Measurements from ENCODE around the gene KCNN4.
"Not testable (repeated sequence)": the region's sequence is repeated elsewhere in the genome, so short reads cannot be mapped to it uniquely, and the experiment has no call there.

The KCNN4 gene

GRCh38 chr19:43777163-43777695 is 3.5 kb downstream of the KCNN4 start:
- Histone ChIP-seq H4K20me1 (ENCODE audit: insufficient read depth) (no peaks in the 10 kb centered on the region), H3K27me3 (ENCODE audit: insufficient read depth, low read depth) (peaks cover 10% of the 10 kb centered on the region; the same call in 1 of the 2 replicates), H3K79me2 (ENCODE audit: insufficient read depth, low read depth) (no peaks in the 10 kb centered on the region), H3K4me2 (no peak overlapping the region), H3K4me3 (IDR thresholded peaks at IDR 0.05; ENCODE audit: insufficient read depth, low read depth, low read length) (no peak overlapping the region), H3K36me3 (ENCODE audit: insufficient read depth) (no peaks in the 10 kb centered on the region), H3K4me1 (ENCODE audit: low read depth, poor library complexity, severe bottlenecking) (no peaks in the 10 kb centered on the region), H2AFZ (ENCODE audit: low read depth) (no peak overlapping the region), H3K9ac (no peak overlapping the region), H3K27ac (no peak overlapping the region)
- TF ChIP-seq, protein P1, sequence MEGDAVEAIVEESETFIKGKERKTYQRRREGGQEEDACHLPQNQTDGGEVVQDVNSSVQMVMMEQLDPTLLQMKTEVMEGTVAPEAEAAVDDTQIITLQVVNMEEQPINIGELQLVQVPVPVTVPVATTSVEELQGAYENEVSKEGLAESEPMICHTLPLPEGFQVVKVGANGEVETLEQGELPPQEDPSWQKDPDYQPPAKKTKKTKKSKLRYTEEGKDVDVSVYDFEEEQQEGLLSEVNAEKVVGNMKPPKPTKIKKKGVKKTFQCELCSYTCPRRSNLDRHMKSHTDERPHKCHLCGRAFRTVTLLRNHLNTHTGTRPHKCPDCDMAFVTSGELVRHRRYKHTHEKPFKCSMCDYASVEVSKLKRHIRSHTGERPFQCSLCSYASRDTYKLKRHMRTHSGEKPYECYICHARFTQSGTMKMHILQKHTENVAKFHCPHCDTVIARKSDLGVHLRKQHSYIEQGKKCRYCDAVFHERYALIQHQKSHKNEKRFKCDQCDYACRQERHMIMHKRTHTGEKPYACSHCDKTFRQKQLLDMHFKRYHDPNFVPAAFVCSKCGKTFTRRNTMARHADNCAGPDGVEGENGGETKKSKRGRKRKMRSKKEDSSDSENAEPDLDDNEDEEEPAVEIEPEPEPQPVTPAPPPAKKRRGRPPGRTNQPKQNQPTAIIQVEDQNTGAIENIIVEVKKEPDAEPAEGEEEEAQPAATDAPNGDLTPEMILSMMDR (conservative IDR thresholded peaks at IDR 0.05; ENCODE audit: low read depth, low read length), result no peak

GRCh38 chr19:43776286-43776685 is 4.5 kb downstream of the KCNN4 start:
- no peak overlapping the region for H3K4me3 ChIP-seq (IDR thresholded peaks at IDR 0.05; ENCODE audit: insufficient read depth, low read depth, low read length)
- TF ChIP-seq, protein P1 (conservative IDR thresholded peaks at IDR 0.05; ENCODE audit: low read depth, low read length), result no peak
- H3K27ac ChIP-seq, result no peak overlapping the region
- H3K4me1 ChIP-seq (ENCODE audit: low read depth, poor library complexity, severe bottlenecking), result no peaks in the 10 kb centered on the region
- no peak overlapping the region for H2AFZ ChIP-seq (ENCODE audit: low read depth)
- no peak overlapping the region for H3K4me2 ChIP-seq
- H3K27me3 ChIP-seq (ENCODE audit: insufficient read depth, low read depth), result peaks cover 12% of the 10 kb centered on the region; the same call in 1 of the 2 replicates
- H3K9ac ChIP-seq, result no peak overlapping the region
- no peaks in the 10 kb centered on the region for H3K79me2 ChIP-seq (ENCODE audit: insufficient read depth, low read depth)
- H4K20me1 ChIP-seq (ENCODE audit: insufficient read depth), result no peaks in the 10 kb centered on the region
- no peaks in the 10 kb centered on the region for H3K36me3 ChIP-seq (ENCODE audit: insufficient read depth)

DNA sequence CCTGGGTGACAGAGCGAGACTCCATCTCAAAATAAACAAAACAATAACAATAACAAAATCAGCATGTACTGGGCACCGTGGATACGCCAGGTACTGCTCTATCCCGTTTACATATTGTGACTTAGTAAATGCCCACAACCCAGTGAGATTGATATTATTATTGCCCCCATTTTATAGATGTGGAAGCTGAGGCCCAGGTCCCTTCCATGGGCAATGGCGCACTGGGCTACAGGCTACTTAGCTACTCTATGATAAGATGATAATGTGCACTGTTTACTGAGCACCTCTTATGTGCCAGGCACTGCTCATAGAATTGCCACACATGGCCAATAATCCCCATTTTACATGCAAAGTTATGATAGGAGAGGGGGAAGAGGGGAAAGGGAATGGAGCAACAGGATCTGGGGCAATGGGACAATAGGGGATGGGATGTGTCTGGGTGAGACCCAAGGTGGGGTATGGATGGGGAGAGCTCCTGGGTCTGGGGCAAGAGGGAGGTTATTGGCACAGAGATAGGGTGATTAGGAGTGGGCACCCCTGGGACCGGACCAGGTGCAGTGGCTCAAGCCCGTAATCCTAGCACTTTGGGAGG is 5.4 kb downstream of the KCNN4 start:
- H3K9ac ChIP-seq, result no peak overlapping the region
- H3K4me2 ChIP-seq, result no peak overlapping the region

GRCh38 chr19:43774940-43775258 is 5.9 kb downstream of the KCNN4 start:
- not testable (repeated sequence) for H3K4me3 ChIP-seq (IDR thresholded peaks at IDR 0.05; ENCODE audit: insufficient read depth, low read depth, low read length); H4K20me1 ChIP-seq (ENCODE audit: insufficient read depth); H3K79me2 ChIP-seq (ENCODE audit: insufficient read depth, low read depth); H3K9ac ChIP-seq; H3K36me3 ChIP-seq (ENCODE audit: insufficient read depth); H3K4me1 ChIP-seq (ENCODE audit: low read depth, poor library complexity, severe bottlenecking); H3K4me2 ChIP-seq; H2AFZ ChIP-seq (ENCODE audit: low read depth); H3K27ac ChIP-seq
- H3K27me3 ChIP-seq (ENCODE audit: insufficient read depth, low read depth), result peaks cover 12% of the 10 kb centered on the region; the same call in 1 of the 2 replicates

More for the DNA sequence above, 5.4 kb downstream of the KCNN4 start:
- Histone ChIP-seq H3K79me2 (ENCODE audit: insufficient read depth, low read depth) (no peaks in the 10 kb centered on the region), H3K4me3 (IDR thresholded peaks at IDR 0.05; ENCODE audit: insufficient read depth, low read depth, low read length) (no peak overlapping the region), H3K4me1 (ENCODE audit: low read depth, poor library complexity, severe bottlenecking) (no peaks in the 10 kb centered on the region), H2AFZ (ENCODE audit: low read depth) (no peak overlapping the region), H3K27ac (no peak overlapping the region), H3K36me3 (ENCODE audit: insufficient read depth) (no peaks in the 10 kb centered on the region), H4K20me1 (ENCODE audit: insufficient read depth) (no peaks in the 10 kb centered on the region), H3K27me3 (ENCODE audit: insufficient read depth, low read depth) (peaks cover 12% of the 10 kb centered on the region; the same call in 1 of the 2 replicates)
- TF ChIP-seq, protein P1 (conservative IDR thresholded peaks at IDR 0.05; ENCODE audit: low read depth, low read length), result no peak
